GM21619 (cell line): Measurements from ENCODE around the gene CAPRIN2.
A peak's percentile ranks its signal among the peaks of the same experiment; 100 is the strongest.

ENCODE experiments used
- ATAC-seq: cut with Tn5 transposase; IDR thresholded peaks from one replicate; pipeline ENCODE4 v1.9.1; 2021; ENCODE audit not compliant: unreplicated experiment

CAPRIN2 gene

DNA sequence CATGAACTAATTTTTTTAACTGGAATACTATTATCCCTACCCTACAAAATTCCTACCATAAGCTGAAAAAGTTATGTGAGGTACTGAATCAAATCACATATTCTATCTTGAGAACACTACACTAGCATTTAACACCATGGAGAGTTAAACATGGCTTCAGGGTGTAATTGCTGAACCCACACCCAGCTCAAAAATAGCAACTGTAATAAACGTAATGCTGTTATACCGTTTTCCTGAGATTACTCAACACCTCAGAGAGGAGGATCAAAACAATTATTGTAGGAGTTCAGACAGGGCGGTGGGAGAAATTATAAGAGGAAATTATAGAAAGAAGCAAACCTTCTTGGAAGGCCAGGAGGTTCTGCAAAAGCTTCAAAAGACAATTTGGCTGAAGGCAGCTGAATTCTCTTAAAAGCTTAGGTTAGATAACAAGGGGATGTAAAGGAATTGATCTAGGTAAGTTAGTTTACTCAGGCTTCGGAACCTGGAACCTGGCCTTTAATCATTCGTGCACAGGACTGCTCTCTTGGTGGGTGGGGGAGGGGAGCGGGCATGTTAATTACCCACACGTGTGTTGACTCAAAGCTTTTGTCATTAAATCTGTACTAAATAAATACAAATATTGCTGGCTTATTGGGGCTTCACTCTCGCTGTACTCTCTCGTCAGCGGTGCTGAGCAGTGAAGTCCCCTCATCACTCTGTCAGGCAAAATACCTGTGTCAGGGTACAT, 47.0 kb downstream of the CAPRIN2 start:
- no peak for ATAC-seq

GRCh38 chr12:30706476-30706875, 48.3 kb downstream of the CAPRIN2 start:
- ATAC-seq: no peak

- no peak for ATAC-seq
Observed at GRCh38 chr12:30701056-30701455, 53.7 kb downstream of the CAPRIN2 start.

- ATAC-seq: no peak
Observed at GRCh38 chr12:30700216-30700900, 54.4 kb downstream of the CAPRIN2 start.

GRCh38 chr12:30698346-30698745, 56.4 kb downstream of the CAPRIN2 start:
- no peak for ATAC-seq

GRCh38 chr12:30696943-30697342, 57.8 kb downstream of the CAPRIN2 start:
- ATAC-seq: no peak

DNA sequence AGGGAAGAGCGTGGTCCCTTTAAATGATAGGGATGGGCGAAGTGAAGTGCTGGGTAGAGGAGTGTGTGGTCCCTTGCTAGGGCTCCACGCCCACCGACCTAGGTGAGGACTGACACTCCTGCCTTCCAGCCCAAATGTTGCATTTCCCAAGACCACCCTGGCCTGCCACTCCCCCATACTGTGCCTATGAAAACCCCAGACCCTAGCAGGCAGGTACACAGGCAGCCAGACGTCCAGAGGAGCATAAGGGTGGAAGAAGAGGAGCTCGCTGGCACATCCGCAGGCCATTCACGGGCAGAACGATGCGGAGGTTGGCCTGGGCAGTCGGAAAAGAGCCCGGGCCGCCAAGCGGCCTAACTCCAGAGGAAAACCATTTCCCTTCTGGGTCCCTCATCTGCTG, 58.3 kb downstream of the CAPRIN2 start:
- ATAC-seq: no peak

GRCh38 chr12:30696103-30696408, 58.7 kb downstream of the CAPRIN2 start:
- peak; percentile 35 for ATAC-seq

DNA sequence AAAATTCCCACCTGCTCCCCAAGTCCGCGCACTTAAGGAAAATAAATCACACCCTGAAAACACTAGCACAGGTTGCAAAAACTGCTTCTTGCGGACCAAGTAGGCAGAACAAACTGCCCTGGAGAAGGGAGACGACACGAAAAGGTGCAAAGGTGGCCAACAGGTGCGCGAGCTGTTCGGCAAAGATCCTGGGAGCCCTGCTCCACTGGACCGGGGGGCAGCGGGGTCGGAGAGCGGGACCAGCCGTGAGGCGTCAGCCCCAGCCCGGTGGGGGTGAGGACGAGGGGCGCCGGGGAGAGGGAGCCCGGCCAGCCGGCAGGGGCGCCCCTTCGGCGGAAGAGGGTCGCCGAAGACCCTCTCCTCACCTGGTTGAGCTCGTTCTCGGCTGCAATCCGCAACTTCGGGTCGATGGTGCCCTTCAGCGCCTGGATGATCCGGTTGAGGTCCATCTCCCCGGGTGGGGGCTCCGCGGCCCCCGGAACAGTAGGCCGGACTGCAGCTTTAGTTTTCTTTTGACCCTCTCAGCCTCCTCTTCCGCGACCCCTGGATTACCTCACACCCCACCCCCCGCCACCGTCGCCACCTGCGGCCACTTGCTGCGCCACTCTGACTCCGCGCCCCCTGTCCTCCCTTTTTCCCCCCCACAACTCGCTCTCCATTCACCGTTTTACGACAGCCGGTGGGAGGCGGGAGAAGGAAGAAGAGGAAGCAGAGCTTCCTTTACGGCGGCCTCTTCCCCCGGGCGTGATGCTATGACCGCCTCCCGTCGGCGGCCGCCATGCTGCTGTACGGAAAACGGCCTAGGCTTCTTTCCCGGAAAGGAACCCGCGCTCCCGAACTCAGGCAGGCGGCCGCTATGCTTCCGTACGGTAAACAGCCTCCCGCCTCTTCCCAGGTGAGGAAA, 59.3 kb downstream of the CAPRIN2 start, which contains the start of gene IPO8:
Gene IPO8, minus strand, starts transcription at position 671 of the 904 bp plus-strand sequence. Its CDS starts 222 bp downstream, at position 449.
- ATAC-seq: peak; percentile 83

DNA sequence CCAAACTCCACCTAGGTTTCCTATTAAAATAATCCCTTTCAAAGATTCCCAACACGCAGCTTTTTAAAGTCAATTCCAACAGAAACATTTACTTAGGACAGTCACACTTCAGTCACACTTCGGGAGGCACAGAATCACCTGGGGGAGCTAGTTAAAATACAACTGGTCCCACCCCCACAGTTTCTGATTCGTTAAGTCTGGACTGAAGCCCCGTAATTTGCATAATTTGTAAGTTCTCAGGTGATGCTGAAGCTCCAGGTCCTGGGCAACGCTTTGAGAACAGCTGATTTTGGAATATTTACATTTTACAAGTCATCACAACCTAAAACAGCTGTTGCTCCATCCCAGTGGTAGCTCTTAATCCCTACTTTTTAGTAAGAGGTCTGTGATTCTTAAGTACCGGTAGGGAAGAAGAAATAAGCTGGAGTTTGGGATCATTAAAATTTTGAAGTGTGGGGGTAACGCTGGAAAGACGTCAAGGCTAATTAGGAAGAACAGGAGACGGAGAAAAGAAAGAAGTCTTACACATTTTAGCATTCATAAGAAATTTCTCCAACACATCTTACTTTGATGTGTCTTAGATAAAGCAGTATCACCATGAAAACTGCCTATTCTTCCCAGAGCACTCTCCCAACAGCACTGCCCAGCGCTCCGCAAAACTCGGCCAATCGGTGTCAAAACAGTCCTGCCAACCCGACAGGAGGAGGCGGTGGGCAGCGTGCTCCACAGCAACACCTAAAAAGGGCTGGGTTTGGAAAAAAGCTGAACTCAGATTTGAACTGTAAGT, 60.1 kb downstream of the CAPRIN2 start:
- ATAC-seq: peak; percentile 17

GRCh38 chr12:30692470-30692869, 62.3 kb downstream of the CAPRIN2 start:
- no peak for ATAC-seq

DNA sequence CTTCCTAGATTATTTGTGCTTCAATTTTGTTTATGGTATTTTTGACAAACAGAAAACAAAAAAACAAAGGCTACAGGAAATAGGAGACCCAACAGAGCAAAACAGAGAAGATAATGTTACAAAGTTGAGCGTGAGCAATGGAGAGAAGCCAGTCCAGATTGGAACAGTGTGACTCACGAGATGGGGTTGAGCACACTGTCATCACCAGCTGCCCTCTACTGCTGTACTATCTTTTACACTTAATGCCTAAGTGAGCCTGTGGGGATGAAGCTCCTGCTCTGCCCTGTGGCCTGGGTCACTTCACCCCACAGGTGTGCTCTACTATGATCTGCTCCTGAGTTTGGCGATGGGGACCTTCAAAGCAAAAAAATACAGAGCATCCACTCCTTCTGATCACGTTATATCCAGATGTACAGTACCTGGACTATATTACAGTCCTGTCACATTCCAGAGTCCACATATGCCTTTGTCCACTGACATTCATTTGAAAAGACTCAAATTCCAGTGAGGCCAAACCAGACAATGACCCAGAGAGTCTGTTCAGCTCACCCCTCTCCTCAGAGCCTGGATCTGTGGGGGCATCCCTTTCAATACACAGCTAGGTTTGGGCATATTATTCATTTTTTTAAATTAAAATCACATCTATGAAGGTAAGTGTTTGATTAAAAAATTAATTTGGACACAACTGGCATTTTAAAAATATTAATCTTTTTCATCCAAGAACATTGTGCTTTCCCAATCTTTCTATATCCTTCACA, 63.5 kb downstream of the CAPRIN2 start:
- ATAC-seq: no peak

GRCh38 chr12:30687265-30687986, 67.3 kb downstream of the CAPRIN2 start:
- ATAC-seq: no peak

DNA sequence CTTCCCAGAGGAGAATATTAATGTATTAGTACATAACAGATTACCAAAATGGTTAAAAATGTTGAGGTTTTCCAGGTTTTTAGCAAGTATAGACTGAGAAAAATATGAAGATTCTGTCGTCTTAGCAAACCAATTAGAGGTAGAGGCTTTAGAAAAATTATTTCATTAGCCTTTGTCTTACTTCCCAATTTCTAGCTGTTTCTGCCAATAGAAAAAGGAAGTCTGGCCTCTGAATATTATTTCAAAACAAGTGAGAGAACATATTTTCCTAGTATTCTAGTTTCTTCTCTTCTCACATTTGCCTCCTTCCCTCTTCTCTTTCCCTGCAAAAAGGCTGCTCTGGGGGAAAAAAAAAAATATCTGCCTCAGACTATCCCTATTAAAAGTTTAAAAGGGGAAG, 75.5 kb downstream of the CAPRIN2 start:
- no peak for ATAC-seq

DNA sequence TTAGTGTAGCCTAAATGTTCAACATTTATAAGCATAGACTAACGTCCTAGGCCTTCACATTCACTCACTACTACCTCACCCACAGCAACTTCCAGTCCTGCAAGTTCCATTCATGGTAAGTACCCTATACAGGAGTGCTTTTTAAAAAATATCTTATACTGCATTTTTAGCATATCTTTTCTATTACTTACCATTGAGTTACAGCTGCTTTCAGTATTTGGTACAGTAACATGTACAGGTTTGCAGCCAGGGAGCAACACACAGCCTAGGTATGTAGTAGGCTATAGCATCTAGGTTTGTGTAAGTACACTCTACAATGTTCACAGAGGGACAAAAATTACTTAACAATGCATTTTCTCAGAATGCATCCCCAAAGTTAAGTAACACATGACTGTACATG, 76.5 kb downstream of the CAPRIN2 start:
- no peak for ATAC-seq

DNA sequence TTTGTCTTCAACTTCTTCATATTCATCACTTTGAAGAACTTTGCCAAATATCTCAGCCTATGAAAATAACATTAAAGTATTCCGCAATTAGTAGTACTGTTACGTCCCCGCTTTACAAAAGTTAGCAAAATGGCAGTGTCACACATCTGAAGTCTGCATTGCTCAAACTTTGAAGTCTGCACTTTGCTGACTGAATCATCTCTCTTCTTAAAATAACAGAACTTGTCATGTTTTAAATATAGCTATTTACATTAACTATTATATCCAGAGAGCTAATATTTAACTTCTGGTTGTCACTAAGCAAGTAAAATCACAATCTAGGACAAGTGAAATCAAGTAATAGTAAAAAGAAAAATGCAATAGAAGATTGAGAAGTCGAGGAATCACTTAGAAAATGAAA, 93.5 kb downstream of the CAPRIN2 start:
- ATAC-seq: no peak
